HG03025 (cell line): Measurements from ENCODE around the gene RAD51B.
A peak's percentile ranks its signal among the peaks of the same experiment; 100 is the strongest.

Experiments used
- ATAC-seq: cut with Tn5 transposase; IDR thresholded peaks from one replicate; pipeline ENCODE4 v1.9.1; 2021; ENCODE audit warnings: mild to moderate bottlenecking, moderate library complexity; ENCODE audit not compliant: unreplicated experiment, low FRiP score

RAD51B gene

DNA sequence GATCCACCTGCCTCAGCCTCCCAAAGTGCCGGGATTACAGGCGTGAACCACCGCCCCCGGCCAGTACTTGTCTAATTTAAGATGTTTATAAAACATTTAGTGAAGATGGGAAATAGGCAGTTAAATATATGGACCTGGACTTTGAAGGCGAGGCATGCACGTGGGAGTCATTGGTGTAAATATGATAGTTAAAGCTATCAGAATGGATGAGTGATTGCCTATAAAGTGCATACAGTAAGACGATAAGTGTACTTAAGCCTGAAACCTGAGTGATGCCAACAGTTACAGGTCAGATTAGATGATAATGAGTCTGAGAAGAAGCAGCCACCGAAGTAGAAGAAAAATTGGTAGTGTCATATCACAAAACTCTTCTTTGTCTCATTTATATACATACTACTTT lies 11.5 kb downstream of the RAD51B start:
- no peak for ATAC-seq

DNA sequence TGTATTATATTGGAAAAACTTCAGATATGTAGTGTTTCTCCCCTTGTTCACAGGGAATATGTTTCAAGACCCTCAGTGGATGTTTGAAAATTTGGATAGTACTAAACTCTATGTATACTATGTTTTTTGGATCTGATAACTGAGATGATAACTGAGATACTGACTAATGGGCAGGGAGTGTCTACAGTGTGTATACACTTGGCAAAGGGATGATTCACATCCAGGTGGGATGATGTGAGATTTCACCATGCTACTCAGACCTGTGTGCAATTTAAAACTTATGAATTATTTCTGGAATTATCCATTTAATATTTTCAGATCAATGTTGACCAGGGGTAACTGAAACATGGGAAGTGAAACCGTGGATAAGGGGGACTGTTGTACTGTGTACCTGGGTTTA lies 13.8 kb downstream of the RAD51B start:
- no peak for ATAC-seq

- ATAC-seq, result no peak
These were observed 16.0 kb downstream of the RAD51B start for GRCh38 chr14:67835596-67835995.

DNA sequence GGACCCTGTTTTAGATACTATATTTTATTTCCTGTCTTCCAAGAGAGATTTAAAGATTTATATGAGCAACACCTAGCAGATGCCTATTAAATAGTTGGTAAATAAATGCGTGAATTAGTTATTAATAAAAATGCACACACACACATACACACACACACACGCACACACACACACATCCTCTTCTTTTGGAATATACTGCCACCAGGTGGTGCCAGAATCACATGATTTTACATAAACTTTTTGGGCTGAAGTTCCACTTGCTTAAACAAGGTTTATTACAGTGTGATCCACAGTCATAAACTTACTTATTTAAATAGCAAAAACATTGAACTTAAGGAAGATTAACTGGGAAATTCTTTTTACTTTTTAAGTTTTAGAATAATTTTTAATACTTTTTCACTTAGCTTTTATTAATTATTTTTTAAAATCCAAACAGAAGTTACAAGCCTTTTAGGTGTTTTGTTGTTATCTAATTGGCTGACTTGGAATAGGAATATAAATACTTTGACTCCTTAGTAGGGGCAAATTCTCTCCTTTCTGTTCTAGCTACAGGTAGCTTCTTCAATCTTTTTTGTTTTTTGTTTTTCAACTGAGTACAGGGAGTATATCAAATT lies 17.5 kb downstream of the RAD51B start:
- no peak for ATAC-seq

DNA sequence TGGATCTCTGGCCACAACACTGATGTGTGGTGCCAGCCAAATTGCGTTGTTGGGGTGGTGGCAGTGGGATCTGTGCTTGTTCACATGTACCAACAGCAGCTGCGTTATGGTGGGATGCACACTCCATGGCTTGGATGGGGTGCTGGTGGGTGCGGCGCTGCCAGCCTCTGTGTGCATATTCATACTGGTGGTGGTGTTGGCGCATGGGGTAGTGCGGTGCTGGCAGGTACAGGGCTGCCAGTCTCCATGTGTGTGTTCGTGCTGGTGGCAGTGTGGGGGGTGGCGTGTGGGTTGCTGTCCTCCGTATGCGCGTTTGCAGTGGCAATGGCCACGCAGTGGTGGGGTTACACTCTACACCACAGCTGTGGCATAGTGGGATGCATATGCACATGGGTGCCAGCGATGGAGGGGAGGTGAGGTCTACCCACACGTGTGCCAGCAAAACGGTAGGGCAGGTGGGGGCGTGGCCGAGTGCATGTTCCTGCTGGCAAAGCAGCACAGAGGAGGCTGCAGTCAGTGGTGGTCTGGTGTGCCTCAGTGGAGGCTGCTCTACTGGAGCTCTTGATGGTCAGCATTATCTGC lies 26.5 kb downstream of the RAD51B start:
- ATAC-seq, result no peak

DNA sequence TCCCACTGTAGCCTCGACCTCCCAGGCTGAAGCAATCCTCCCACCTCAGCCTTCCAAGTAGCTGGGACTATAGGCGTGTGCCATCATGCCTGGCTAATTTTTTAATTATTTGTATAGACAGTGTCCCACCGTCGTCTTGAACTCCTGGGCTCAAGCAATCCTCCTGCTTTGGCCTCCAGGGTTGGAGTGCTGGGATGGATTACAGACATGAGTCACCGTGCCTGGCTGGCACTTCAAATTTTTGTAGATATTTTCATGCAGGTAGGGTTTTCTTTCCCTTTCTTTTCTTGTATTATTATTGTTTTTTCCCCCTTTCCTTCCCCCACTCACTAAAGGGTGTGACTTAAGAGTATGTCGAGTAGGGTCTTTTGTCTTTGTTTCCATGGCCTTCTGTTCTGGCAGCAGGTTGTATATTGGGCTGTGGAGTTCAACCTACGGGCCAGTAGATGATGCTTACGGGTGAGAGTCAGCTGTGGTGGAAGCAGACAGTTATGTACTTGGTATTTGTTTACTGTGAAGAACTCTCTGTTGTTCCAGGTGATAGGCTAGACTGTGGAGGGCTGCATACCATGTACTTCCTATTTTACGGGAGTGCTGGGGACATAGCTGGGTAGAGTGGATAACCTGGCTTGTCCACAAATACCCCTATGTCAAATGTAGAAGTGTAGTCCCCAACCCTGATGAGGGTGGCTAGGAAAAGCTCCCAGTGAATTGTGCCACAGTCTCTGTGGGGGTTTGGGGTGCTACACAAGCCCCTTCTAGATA lies 30.7 kb downstream of the RAD51B start:
- ATAC-seq, result no peak

GRCh38 chr14:67851785-67852410 lies 32.3 kb downstream of the RAD51B start:
- ATAC-seq, result no peak

DNA sequence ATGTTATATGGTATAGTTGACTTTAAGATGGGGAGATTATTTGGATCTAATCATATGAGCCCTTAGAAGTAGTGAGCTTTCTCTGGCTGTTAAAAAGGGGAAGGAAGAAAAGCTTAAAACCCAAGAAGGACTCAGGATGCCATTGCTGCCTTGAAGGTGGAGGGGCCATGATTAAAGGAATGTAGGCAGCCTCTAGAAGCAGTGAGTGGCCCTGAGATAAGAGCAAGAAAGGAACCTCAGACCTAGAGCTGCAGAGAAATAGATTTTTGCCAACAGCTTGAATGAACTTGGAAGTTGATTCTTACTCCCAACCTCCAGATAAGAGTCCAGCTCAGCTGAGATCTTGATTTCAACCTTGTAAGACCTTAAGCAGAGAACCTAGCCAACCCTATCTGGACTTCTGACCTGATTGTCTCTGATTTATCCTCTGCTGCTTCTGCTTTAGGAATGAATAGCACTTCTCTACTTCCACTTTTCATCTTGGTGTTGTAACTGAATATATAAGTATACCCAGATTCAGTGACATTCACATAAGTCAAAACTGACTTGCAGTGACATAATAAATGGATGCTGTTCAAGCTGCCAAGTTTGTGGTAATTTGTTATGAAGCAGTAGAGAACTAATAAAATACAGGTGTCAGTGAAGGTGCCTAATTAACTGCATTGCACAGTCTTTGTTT lies 33.5 kb downstream of the RAD51B start:
- no peak for ATAC-seq

DNA sequence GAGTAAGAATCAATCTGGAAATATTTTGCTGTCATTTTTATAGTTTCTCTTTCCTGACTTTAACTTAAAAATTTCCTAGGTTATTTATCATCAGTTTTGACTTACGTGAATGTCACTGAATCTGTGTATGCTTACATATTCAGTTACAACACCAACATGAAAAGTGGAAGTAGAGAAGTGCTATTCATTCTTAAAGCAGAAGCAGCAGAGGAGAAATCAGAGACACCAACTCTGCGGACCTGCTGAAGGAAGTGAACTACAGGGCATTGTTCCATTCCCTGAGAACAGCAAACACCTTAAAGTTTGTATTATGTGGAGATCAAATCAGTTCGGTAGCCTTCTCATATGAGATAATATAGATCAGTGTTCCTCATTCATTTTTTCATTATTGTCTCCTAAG lies 34.1 kb downstream of the RAD51B start:
- ATAC-seq, result no peak

GRCh38 chr14:67856827-67857226 lies 37.2 kb downstream of the RAD51B start:
- ATAC-seq, result no peak

GRCh38 chr14:67857778-67858350 lies 38.3 kb downstream of the RAD51B start:
- ATAC-seq, result no peak

DNA sequence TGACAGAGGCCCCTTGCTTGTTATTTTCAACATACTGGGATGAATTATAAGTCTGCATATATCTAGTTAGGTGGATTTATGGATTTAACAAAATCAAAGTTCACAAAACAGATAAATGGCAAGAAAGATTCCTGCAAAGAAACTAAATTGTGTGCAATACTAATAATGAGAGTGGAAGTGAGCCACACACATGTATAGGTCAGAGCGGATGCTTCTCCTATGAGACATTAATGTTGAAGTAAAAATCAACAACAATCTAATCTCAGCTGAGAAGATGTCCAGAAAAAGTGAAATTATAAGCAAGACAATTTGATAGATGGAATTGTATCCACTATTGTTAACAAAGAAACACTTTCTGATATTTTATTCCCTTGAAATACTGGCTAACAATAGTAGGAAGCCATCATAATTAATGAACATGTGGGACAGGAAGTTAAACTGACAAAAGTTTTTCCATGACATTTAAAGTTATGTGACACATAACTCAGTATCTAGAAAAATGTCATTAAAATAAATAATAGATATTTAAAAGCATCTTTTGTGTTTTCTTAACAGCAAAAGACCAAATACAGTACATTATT lies 39.7 kb downstream of the RAD51B start:
- ATAC-seq, result no peak

- ATAC-seq, result no peak
These were observed 43.6 kb downstream of the RAD51B start for GRCh38 chr14:67863223-67863622.

GRCh38 chr14:67875175-67876006 lies 55.8 kb downstream of the RAD51B start:
- ATAC-seq, result no peak

GRCh38 chr14:67879026-67879425 lies 59.4 kb downstream of the RAD51B start:
- no peak for ATAC-seq

DNA sequence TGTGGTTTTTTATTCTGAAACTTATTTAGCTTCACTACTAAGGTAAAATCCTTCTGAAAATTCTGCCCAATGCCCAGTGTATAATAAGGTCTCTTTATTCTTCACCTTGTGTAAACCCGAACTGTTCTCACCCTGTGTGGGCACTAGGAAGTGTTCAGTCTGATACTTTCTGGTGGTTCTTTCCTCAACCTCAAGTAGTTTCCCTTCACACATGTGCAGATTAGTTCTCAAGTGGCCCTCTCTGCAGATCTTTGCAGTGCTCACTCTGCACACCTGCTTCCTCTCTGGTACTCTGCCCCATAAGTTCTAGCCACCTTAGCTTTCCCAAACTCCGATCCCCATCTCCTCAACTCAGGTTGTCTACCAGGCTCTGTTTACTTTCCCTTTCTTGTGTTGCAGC lies 61.6 kb downstream of the RAD51B start:
- ATAC-seq, result peak; percentile 82

DNA sequence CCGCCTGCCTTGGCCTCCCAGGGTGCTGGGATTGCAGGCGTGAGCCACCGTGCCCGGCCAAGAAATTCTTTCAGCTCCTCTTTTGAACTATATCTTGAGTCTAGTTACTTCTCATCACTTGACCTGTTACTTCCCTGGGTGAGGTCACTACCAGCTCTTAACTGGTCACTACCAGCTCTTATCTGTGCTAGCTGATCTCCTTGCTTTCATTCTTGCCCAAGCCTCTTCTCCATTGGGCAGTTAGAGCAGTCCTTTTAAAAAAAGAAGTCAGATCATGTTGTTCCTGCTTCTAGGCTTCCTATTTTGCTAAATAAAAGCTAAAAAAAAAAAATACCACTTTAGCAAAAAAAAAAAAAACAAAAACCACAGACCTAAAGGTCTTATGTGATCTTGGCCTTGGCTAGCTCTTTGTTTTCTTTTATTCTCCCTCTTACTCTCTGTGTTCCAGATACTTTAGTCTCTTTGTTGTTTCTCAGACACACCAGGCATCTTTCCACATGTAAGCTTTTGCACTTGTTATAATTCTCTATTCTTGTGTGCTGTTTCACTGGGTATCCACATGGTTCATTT lies 63.5 kb downstream of the RAD51B start:
- ATAC-seq, result no peak

DNA sequence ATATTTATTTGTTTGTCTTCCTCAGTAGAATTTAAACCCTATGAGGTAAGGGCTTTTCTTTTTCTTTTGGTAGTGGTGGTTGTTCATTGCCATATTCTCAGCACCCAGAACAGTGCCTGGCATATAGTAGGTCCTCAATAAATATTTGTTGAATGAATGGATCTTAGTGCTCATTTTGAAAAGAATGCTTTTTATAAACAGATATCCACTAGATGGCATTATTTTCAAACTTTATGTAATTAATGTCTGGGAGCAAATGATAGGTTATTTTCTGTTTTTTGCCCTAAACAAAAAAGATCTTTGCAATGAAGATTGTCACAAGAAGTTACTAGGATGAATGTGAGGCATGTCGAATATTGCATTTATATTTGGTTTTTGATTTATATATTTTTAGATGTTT lies 64.1 kb downstream of the RAD51B start:
- no peak for ATAC-seq

- no peak for ATAC-seq
These were observed 66.6 kb downstream of the RAD51B start for GRCh38 chr14:67886191-67886590.
